ENCODE measurements around the gene ADARB2.
"Not testable (repeated sequence)": the region's sequence is repeated elsewhere in the genome, so short reads cannot be mapped to it uniquely, and the experiment has no call there.

The ADARB2 gene

GRCh38 chr10:1178506-1178905, 558.8 kb downstream of the ADARB2 start:
- no peak for DNase-seq (ENCODE audit: low read depth, low spot score)

GRCh38 chr10:1177936-1178335, 559.4 kb downstream of the ADARB2 start:
- no peak for DNase-seq (ENCODE audit: low read depth, low spot score)

GRCh38 chr10:1175956-1176565, 561.3 kb downstream of the ADARB2 start:
- DNase-seq (ENCODE audit: low read depth, low spot score), result no peak

GRCh38 chr10:1174022-1174421, 563.3 kb downstream of the ADARB2 start:
- no peak for DNase-seq (ENCODE audit: low read depth, low spot score)

- DNase-seq (ENCODE audit: low read depth, low spot score), result no peak
These were observed 564.2 kb downstream of the ADARB2 start for GRCh38 chr10:1173091-1173490.

GRCh38 chr10:1172256-1172984, 564.9 kb downstream of the ADARB2 start:
- no peak for DNase-seq (ENCODE audit: low read depth, low spot score)

GRCh38 chr10:1171586-1171985, 565.7 kb downstream of the ADARB2 start:
- no peak for DNase-seq (ENCODE audit: low read depth, low spot score)

- DNase-seq (ENCODE audit: low read depth, low spot score), result no peak
These were observed 566.1 kb downstream of the ADARB2 start for GRCh38 chr10:1171182-1171581.

- DNase-seq (ENCODE audit: low read depth, low spot score), result no peak
These were observed 566.5 kb downstream of the ADARB2 start for GRCh38 chr10:1170867-1171180.

- DNase-seq (ENCODE audit: low read depth, low spot score), result no peak
These were observed 567.1 kb downstream of the ADARB2 start for GRCh38 chr10:1169981-1170866.

- no peak for DNase-seq (ENCODE audit: low read depth, low spot score)
These were observed 568.0 kb downstream of the ADARB2 start for GRCh38 chr10:1169186-1169885.

- no peak for DNase-seq (ENCODE audit: low read depth, low spot score)
These were observed 568.6 kb downstream of the ADARB2 start for GRCh38 chr10:1168763-1169162.

GRCh38 chr10:1166828-1167275, 570.5 kb downstream of the ADARB2 start:
- no peak for DNase-seq (ENCODE audit: low read depth, low spot score)

GRCh38 chr10:1166101-1166827, 571.1 kb downstream of the ADARB2 start:
- DNase-seq (ENCODE audit: low read depth, low spot score), result no peak

- DNase-seq (ENCODE audit: low read depth, low spot score), result no peak
These were observed 573.5 kb downstream of the ADARB2 start for GRCh38 chr10:1163831-1164230.

- no peak for DNase-seq (ENCODE audit: low read depth, low spot score)
These were observed 574.1 kb downstream of the ADARB2 start for GRCh38 chr10:1163204-1163660.

- no peak for DNase-seq (ENCODE audit: low read depth, low spot score)
These were observed 574.7 kb downstream of the ADARB2 start for GRCh38 chr10:1162481-1163203.

GRCh38 chr10:1161315-1161673, 576.0 kb downstream of the ADARB2 start:
- not testable (repeated sequence) for DNase-seq (ENCODE audit: low read depth, low spot score)

- no peak for DNase-seq (ENCODE audit: low read depth, low spot score)
These were observed 576.6 kb downstream of the ADARB2 start for GRCh38 chr10:1160561-1161314.
